Activated CD4-positive, alpha-beta T cell treated with anti-CD3 and anti-CD28 coated beads, Interleukin-10, Interleukin-2, amounts not matched to agents 100 ng/mL and 50 ng/mL, durations not matched to agents 16 hours and 8 hours (primary cell): ENCODE measurements around the gene TSSK6.

Experiments
- DNase-seq: peaks from one replicate; pipeline ENCODE4 v3.0.0-alpha.2; 2020

Gene TSSK6

DNA sequence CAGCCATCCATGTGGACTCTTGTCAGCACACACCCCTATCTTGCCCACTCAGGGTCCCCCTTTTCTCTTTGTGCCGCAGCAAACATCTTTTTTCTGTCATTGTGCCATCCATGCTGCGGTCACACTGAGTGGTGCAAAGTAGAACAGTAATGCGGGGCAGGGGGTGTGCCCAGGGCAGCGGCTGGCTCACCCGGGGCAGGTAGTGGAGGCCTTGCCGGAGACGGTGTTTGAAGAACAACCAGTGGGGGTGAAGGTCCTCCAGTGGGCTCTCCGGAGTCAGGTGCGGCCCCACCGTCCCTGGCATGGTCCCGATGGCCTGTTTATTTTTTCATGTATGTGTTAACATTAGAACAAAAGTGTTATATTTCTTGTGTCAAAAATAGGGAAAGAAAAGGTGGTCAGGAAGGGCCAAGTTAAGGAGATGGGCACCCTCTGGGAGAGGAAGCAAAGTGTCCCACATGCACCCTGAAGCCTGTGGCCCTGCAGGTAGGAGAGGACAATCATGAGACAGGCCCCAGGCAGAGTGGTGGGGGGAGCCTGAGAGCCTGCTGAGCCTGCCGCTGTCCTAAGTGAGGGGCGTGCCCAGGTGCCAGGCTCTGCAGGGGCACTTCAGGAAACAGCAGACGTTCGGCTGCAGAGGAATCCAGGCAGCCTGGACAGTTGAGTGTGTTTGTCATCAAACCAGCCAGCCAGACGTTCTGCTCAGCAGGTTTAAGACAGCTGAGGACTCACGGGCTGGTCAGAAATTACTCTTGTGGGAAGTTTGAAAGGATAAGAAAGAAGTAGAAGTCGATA lies 12.3 kb downstream of the TSSK6 start:
- DNase-seq, result no peak

DNA sequence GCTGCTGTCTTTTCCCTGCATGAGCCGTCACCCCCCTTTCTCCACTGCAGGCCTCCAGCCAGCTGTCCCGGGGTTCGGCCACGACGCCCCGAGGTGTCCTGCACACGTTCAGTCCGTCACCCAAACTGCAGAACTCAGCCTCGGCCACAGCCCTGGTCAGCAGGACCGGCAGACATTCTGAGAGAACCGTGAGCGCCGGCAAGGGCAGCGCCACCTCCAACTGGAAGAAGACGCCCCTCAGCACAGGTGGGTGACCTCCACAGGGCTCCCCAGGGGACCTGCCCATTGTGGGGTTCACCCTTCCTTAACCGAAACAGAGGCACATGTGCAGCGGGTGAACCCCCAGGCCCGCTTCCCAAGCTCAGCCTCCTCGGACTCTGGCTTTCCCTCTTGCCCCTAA lies 13.1 kb downstream of the TSSK6 start:
- no peak for DNase-seq

DNA sequence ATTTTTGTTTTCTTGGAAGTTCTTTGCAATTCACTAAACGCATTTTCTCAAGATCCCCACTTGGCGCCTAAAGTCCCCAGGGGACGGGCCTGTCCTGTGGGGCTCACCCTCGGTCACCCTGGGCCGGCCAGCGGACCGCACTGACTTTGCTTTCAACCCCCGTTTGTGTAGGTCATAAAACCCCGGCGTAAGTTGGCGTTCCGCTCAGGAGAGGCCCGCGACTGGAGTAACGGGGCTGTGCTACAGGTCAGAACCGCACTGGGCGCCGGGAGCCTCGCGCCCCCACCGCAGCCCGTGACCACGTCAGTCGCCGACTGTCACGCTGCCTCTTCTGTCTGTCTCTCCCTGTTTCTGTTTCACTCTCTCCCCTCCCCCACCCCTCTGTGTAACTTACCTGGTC lies 13.6 kb downstream of the TSSK6 start:
- DNase-seq, result no peak

DNA sequence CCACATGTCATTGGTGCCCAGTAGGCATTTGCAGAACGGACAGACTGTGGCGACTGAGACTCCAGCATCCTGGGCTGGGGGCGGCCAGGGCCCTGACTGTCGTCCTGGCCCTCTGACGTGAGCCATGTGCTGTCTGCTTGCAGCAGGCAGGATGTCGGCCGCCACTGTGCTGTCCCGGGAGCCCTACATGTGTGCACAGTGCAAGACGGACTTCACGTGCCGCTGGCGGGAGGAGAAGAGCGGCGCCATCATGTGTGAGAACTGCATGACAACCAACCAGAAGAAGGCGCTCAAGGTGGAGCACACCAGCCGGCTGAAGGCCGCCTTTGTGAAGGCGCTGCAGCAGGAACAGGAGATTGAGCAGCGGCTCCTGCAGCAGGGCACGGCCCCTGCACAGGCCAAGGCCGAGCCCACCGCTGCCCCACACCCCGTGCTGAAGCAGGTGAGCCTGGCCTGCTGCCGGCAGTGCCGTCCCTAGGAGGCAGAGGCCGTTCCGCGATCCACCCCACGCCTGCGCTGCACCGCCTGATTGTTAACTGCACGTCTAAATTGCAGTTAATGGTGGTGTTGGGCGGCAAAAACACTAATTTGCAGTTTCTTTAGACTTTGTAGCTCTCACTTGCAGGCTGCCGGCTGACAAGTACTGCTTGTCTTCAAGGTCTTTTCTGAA lies 14.2 kb downstream of the TSSK6 start:
- DNase-seq, result no peak

DNA sequence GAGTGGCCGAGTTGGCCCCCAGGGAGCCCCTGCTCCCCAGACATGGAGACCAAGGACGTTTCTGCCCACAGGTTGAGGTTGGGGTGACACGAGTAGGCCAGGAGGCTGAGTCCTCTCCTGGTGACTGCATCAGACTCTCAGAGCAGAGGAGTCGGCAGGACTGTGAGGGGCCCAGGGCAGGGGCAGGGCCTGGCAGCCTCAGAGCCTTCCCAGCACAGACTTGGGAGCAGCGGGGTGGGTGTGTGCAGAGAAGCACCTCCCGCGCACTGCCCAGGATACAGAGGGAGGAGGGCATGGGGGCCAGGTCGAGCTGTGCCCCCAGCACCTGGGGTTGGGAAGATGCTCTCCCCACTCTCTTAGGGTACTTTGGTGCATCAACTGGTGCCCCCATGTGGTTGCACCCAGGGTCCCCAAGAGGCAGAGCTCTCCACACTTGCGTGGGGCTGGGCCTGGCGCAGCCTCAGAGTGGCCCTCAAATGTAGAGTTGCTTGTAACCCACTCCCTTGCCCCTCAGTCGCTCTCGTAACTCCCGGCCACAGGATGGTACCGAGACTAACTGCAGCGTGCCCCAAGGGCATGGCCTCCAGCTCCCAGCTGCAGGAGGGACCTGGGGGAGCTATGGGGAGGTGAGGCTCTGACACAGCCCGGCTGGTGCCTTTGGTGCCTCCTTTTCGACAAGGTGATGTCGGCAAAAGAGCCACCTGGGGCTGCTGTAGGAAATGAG lies 15.9 kb downstream of the TSSK6 start:
- DNase-seq, result no peak

DNA sequence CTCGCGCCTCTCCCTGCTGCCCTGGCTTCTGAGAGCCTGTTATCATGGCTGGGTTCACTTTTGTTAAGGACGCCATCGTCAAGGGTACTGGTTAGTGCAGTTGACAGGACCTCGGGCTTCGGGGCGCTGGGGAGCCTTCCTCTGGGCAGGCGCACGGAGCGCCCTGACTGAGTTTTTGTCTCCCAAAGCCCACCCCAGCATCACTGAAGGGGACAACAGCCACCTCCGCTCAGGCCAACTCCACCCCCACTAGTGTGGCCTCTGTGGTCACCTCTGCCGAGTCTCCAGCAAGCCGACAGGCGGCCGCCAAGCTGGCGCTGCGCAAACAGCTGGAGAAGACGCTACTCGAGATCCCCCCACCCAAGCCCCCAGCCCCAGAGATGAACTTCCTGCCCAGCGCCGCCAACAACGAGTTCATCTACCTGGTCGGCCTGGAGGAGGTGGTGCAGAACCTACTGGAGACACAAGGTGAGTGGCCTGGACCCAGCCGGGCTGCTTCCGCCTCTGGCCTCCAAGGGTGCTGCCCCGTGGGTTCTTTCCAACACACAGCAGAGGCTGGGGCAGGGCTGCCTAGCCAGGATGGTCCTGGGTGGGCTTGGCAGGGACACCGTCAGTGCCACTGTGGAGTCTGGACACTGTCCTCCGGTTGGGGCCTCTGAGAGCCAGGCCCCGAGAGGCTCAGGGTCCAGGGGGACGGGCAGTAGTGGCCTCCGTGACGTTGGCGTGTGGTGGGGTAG lies 16.9 kb downstream of the TSSK6 start:
- DNase-seq, result no peak

DNA sequence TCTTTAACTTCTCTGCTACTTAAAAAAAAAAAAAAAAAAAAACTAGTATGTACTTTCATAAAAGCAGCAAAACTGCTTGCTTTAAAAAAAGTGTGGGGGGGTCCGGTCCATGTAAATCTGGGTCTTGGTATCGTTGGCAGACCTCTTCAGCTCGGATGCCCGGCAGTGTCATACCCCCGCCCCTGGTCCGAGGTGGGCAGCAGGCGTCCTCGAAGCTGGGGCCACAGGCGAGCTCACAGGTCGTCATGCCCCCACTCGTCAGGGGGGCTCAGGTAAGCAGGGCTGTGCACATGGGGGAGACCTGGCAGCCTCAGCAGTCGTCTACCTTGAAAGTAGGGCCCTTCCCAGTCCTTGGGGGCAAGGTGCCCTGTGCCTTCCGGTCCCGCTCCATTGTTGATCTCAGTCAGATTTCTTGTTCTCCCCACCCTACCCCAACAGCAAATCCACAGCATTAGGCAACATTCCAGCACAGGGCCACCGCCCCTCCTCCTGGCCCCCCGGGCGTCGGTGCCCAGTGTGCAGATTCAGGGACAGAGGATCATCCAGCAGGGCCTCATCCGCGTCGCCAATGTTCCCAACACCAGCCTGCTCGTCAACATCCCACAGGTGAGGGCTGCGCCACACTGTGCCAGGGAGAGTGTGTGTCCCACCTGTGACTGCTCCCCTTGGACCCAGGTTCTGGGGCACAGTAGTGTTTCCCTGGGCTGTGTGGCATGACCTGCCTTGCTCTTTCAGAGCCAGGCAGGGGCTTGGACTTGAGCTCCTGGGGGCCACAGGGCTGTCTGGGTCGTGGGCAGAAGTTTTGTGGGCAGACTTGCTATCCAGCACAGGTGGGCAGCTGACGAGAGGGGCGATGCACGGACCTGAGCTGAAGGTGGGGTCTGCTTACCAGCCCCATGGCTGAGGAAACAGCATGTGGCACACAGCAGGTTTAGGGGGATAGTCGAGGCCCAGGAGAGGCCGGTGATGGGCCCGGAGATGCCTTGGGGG lies 19.4 kb downstream of the TSSK6 start:
- no peak for DNase-seq

DNA sequence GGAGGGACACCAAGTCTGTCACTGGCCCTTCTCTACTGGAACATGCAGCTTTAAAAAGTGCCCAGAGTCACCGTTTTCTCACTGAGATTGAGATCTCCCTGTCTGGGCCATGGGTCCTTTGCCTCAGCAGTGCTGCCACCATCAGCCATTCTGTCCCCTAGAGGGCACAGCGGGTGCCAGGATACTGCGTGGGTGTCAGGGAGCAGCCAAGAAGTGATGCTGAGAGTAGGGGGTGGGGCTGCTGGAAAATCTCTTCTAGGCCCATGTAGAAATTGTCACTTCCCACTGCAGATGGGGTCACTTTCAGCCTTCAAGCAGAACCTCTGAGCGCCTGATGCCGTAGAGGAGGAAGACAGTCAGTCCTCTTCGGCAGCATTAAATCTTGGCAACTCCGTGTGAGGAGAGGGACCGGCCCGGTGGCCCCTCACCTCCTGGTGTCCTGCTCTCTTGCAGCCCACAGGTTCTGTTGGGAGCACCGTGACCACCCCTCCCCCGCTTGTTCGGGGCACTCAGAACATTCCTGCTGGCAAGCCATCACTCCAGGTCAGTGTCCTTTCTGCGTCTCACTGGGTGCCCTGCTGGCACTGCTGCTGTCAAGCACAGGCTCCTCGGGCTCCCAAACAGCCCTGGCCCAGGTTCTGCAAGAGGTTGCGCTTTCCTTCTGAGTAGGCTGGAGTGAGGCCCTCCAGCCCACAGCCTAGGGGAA lies 21.4 kb downstream of the TSSK6 start:
- no peak for DNase-seq

DNA sequence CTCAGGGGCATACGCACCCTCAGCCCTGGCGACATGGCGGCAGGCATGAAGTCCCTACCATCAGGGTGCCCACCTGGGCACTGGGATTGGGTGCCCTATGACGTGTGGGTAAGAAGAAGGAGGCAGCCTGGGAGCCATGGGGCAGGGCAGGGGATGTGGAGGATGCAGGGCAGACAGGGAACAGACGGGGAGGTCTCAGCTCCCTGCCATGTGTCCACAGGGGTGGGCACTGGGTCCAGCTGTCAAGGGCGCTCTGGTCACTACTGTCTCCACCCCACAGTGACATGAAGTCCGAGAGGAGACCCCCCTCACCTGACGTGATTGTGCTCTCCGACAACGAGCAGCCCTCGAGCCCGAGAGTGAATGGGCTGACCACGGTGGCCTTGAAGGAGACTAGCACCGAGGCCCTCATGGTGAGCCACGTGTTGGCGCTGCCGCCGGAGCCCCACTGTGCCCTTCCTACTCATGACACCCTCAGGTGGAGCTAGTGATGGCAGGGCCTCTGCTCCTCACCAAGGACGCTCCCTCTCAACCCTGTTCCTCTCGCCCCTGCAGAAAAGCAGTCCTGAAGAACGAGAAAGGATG lies 23.2 kb downstream of the TSSK6 start:
- DNase-seq, result no peak

DNA sequence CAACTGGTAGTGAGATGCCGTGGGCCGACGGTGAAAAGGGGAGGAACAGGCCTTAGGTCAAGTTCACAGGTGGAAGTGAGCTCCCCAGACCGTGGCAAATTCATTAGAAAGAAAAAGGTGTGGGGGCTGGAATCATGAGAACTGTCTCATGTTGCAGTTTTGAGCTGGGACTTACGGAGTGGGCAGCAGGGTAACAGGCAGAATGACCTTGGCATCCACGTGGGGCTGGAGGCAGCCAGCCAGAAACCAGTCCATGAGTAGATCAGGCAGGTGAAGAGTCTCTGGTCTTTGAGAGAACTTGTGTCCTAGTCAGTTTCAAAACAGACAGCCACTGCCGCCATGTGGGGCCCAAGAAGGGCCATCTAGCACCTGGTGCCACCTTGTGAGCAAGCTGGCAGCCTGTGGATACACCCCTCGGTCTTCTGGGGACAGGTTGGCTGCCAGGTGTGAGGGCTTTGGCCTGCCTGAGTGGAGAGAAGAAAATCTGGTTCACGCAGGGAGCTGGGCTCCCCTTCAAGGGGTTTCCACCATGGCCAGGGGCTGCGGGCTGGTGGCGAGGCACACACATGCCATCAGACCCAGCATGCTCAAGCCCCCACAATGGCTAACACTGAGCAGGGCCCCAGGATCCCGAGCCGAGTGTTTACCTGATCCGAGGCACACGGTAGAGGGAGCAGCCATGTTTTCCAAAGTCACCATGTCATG lies 23.9 kb downstream of the TSSK6 start:
- no peak for DNase-seq

DNA sequence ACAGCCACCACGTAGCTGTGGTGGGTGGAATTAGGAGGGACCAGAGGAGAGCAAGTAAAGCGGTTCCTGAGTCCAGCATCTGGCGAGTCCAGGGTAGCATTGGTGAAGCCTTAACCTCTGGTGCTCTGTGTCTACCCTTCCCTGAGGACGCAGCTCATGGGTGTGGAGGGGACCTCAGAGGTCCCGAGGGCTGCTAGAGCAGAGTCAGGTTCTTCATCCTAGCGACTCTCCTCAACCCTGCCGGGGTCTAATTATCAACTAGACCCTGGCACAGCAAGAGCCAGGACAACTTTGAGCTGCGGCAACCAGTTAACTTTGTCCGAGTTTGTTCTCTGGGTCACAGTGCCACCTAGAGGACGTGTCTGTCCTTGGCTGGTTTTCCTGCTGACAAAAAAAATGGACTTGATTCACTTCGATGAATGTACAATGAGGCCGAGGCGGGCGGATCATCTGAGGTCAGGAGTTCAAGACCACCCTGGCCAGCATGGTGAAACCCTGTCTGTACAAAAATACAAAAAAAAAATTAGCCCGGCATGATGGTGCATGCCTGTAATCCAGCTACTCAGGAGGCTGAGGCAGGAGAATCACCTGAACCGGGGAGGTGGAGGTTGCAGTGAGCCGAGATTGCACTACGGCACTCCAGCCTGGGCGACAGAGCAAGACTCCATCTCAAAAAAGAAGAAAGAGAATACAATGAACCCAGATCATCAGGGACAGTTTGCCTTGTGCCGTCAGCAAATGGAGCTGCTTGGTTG lies 25.0 kb downstream of the TSSK6 start:
- DNase-seq, result peak; percentile 85

DNA sequence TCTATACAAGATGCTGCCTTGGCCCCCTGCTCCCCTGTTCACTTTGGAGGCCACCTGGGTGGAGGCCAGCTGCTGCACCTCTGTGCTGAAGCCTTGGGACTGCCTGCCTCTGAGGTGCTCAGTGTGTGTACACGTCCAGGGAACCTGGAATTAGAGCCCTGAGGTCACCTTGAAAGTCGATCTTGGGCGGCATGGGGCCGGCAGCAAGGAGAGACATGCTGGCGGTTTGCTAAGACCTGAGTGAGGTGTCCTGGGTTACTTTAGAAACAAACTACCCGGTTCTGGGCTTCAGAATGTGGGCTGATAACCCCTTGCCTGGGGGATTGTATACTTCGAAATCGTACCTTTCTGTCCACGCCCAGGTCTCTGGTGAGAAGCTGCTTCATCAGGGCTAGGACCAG lies 25.5 kb downstream of the TSSK6 start:
- no peak for DNase-seq

DNA sequence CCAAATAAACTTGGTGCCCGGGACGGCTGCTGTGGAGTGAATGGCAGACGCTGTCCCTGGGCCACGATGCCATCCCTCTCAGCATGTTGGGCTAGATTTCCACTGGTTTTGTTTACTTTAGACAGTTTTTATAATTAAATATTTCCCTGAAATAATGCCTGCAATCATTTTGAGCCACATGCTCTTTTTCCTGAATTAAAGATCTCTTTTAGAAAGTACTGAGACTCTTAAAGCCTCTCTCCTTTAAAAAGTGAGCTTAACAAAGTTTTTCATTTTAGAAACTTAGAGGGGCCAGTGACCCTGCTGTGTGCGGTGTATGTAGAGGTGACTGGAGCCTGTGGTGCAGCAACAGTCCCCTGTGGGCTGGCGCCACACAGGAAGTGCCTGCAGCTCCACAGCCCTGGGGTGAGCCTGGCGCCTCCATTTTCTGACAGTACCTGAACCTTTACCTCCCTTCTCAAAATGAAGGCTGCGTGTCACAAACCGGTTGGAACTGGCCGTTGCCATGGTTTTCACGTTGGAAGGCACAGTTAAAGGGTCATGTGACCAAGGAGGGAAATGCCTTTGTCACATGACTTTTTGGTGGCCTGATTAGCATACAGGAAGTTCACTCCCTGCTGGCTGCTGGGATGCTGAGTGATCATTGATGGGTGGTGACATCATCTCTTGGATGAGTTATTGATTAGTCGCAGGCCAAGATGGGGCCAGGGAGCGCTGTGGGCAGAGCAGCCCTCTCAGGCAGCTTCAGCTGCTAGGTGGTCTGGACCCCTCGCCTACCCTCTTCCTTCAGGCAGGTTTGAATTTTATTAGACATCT lies 26.3 kb downstream of the TSSK6 start:
- peak; percentile 98 for DNase-seq

DNA sequence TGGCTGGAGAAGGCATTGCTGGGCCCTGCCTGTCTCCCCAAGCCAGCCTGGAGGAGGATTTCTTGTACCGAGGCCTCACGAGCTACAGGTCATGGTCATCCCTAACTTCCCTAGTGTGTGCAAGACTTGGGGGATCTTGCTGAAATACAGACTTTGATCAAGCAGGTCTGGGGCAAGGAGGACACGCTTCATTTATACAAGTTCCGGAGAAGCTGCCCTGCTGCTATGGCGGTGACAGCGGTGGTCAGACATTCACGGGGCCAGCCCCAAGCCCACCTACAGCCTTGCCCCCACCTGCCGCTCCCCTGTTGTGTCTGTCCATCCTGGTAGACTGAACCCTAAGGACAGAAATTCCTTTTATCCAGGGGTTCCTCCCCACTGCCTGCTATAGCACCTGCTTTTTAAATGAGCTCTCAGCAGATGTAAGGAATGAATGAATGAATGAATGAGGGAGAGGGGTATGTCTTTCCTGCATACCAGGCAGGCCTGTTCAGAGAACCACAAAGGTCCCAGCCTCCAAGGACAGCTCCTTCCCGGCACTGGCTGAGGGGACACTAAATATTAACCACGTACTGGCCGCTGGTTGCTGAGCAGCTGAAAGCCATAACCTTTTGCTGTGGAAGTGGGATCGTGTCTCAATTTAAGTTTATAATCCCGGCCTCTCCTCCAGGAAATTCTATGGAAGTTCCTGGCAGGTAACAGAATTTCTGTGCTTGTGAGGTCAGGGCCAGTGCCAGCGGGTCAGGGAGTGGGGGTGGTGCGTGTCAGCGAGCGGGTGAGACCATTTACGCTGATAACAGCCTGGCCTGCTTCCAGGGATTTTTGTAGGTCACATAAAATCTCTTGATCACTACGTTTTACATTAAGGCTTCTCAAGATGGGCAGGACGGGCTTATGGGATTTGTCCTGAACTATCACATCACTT lies 27.1 kb downstream of the TSSK6 start:
- DNase-seq, result no peak

DNA sequence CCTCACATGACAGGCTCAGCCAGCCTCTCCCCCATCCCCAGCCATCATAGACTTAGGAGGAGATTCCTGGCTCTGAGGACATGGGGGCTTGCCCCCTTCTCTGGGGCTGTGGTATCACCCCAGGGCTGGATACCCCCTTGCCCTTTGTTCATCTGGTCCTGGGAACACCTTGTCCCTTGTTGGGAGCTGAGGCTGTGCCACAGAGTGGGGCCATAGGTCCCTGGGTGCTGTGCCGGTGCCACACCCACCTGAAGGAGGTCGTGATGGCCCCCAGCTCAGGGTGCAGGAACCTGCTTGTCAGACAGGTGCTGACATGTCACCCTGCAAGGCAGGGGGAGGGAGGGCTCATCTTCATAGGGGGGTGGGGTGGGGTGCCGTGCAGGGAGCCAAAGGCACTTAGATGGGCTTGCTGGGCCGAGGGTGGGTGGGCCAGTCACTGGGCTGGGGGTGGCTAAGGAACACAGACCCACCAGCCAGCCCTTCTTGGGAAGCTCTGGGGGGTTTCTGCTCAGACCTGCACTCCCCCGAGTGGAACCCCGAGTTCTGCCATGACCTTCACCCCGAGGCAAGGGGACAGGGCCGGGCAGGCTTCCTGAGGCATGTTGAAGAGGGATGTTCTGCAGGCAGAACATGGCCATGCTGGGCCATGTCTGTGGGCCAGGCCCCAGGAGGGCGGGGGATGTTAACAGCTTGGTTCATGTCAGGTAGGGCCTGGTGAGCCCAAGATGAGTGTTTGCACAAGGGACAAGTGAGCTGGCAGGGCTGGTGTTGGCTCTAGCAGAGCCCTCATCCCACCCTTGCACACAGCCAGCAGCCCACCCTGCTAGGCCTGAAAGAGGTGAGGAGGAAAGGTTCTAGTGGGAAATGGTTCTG lies 28.0 kb downstream of the TSSK6 start:
- no peak for DNase-seq

DNA sequence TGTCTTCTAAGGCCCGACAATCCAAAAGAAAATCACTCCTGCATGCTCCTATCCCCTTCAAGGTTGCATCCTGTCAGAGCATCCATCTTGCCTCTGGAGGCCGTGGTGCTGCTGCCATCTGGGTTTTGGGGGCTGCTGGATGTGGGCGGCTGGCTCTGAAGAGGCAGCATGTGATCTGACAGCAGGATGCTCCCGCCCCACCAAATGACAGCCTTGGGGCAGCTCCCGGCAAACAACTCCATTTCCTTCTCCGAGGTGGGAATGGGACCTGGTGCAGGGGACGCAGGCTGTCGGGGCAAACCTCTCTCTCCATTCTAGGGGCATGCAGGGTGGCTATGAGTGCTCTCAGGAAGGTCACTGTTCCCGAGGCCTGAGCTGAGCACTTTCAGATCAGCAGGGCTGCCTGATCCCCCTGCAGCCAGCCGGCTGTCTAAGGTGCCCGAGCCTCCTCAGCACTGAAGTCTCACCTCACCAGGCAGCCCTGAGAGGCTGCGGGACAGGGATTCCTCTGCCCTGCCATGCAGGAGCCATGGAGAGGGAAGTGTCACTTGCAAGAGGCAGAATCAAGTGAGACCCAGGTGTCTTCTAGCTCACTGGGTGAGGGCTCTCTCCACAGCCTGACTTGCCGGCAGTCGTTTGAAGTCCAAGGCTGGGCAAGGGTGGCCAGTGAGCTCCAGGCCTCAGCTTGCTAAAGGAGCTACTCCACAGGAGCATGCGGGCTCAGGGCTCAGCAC lies 28.8 kb downstream of the TSSK6 start:
- DNase-seq, result no peak
